NCI-H187 (cell line): ENCODE measurements around the gene HAL.
"Not testable (repeated sequence)": the region's sequence is repeated elsewhere in the genome, so short reads cannot be mapped to it uniquely, and the experiment has no call there.

Experiments used
- DNase-seq, 2 experiments: peaks; one replicate each; lab custom pipeline; 2025; lab: John Stamatoyannopoulos, UW

Gene HAL

GRCh38 chr12:95975491-95975890 lies 20.7 kb downstream of the HAL start:
- no peak for DNase-seq

- no peak for DNase-seq
These were observed 21.8 kb downstream of the HAL start for GRCh38 chr12:95974358-95974757.

GRCh38 chr12:95972832-95973456 lies 23.2 kb downstream of the HAL start:
- DNase-seq: no peak

GRCh38 chr12:95970905-95971304 lies 25.2 kb downstream of the HAL start:
- no peak for DNase-seq

GRCh38 chr12:95969116-95969515 lies 27.0 kb downstream of the HAL start:
- DNase-seq: not testable (repeated sequence)

GRCh38 chr12:95967301-95967700 lies 28.8 kb downstream of the HAL start:
- no peak for DNase-seq

GRCh38 chr12:95966287-95966870 lies 29.8 kb downstream of the HAL start:
- no peak for DNase-seq

- no peak for DNase-seq
These were observed 33.0 kb downstream of the HAL start for GRCh38 chr12:95963096-95963495.

GRCh38 chr12:95962222-95962621 lies 33.9 kb downstream of the HAL start:
- no peak for DNase-seq

GRCh38 chr12:95960241-95960640 lies 35.9 kb downstream of the HAL start:
- DNase-seq: no peak

- DNase-seq: no peak
These were observed 37.0 kb downstream of the HAL start for GRCh38 chr12:95959107-95959506.

GRCh38 chr12:95956557-95957145 lies 39.5 kb downstream of the HAL start:
- no peak for DNase-seq

- DNase-seq: no peak
These were observed 40.5 kb downstream of the HAL start for GRCh38 chr12:95955549-95956159.

GRCh38 chr12:95953000-95953399 lies 43.1 kb downstream of the HAL start:
- DNase-seq: no peak

- DNase-seq: no peak
These were observed 44.6 kb downstream of the HAL start for GRCh38 chr12:95951515-95951914.

- DNase-seq: no peak
These were observed 46.5 kb downstream of the HAL start for GRCh38 chr12:95949477-95950206.

GRCh38 chr12:95944108-95944704 lies 51.9 kb downstream of the HAL start:
- DNase-seq: no peak

- DNase-seq: no peak
These were observed 52.8 kb downstream of the HAL start, which contains the start of gene AMDHD1 for GRCh38 chr12:95943330-95943842. AMDHD1 (plus strand) TSS chr12:95943331; CDS start chr12:95943399, 68 bp downstream.

- DNase-seq: peak; percentile 44 to 64
These were observed 53.4 kb downstream of the HAL start, which contains the start of gene CCDC38 for GRCh38 chr12:95942524-95943329. CCDC38 (minus strand) TSS chr12:95942614; CDS start chr12:95936509, 6,105 bp downstream.

- DNase-seq: no peak
These were observed 54.0 kb downstream of the HAL start for GRCh38 chr12:95942101-95942523.

GRCh38 chr12:95940514-95940913 lies 55.6 kb downstream of the HAL start:
- no peak for DNase-seq
